NCI-H460 (cell line): ENCODE results near the gene OXSM. TPM values are rescaled to one million over a fixed set of nuclear protein-coding genes. Genes with fewer than 3 reads are reported as not detected.

ENCODE experiments used
- DNase-seq: peaks from one replicate; pipeline ENCODE4 v3.0.0-alpha.2; 2016; ENCODE audit warnings: low read depth; ENCODE audit errors: extremely low read depth
- polyA plus RNA-seq: library from polyadenylated mRNA; depleted of rRNA; stranded (reverse); fragments of >200 nt; gene quantifications from 2 replicates; pipeline ENCODE4 v1.2.3, GENCODE V29; 2014; cell fraction: nucleus; rRNA removed
- total RNA-seq: library from RNA; depleted of rRNA; stranded (reverse); fragments of >200 nt; shearing (Covaris generic); gene quantifications from 2 replicates; pipeline ENCODE4 v1.2.3, GENCODE V29; 2014; rRNA removed

Gene OXSM
- 26.7 and 27.8 TPM in 2 replicates for total RNA-seq
- 19.0 and 25.6 TPM in 2 replicates for polyA plus RNA-seq

GRCh38 chr3:25789596-25790556 lies at the start of gene OXSM:
TSS of gene OXSM (plus strand) at chr3:25790090. CDS start at chr3:25791021, 931 bp downstream.
- peak; percentile 89 for DNase-seq

DNA sequence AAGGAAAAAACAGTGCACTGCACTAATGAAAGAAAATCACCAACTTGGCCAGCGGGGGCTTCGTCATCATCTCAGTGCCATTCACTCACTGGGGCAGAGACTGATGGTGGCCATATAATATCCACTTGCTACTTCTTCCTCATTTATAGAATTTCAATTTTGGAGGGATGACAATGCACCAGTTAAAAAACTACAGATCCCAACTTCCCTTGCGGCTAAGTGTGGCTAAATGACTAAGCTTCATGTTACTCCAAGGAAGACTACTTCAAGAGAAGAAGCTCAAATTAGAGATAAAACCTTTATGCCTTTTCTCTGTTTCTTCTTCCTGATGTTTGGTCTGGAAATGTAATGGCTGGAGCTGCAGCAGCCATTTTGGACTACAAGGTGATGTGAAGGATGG lies 45.4 kb upstream of the OXSM start:
- DNase-seq = no peak

DNA sequence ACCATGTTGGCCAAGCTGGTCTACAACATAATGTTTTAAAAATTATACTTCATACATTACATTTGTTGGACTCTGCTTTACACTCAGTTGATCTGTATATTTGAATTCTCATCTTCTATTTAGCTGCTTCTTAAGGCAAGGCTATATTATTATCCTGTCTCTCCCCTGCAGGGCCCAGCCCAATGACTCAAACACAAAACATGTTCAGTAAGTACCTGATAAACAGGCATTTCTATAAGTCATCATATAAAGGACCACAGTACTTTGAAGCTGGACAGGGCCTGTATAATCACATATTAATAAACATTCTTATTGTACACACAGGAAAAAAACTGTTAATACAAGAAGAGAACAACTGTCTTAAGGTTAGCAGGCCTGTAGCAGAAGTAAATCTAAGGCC lies 42.9 kb upstream of the OXSM start:
- DNase-seq = no peak

GRCh38 chr3:25748189-25748588 lies 41.7 kb upstream of the OXSM start:
- no peak for DNase-seq

DNA sequence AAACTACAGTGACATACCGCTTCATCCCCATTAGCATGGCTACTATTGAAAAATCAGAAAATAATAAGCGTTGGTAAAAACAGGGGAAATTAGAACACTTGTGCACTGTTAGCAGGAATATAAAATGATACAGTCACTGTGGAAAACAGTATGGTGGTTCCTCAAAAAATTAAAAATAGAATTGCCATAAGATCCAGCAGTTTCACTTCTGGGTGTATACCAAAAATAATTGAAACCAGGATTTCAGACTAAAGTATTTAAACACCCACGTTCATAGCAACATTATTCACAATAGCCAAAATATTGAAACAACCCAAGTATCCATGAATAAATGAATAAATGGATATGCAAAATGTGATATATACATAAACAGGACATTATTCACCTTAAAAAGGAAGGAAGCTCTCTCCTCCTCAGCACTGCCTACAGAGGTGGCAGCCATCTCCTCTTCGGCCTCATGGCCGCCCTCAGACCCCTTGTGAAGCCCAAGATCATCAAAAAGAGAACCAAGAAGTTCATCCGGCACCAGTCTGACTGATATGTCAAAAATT lies 40.8 kb upstream of the OXSM start:
- DNase-seq = no peak

DNA sequence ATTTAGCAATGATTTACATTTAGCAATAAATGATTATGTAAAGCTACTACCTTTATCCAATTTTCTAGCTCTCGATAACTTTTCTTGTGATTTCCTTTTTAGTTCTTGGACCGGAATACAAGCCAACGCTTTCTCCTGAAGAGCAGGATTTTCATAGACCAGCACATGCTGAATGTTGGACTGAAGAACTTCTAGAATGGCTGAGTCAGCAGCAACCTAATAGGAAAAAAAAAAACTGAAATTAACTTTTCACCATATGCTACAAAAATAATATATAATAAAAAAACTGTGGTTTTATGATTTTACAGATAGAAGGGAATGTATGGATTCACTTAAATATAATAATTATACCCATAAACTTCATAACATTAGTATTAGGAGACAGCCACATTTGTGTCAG lies 38.8 kb upstream of the OXSM start:
- no peak for DNase-seq

DNA sequence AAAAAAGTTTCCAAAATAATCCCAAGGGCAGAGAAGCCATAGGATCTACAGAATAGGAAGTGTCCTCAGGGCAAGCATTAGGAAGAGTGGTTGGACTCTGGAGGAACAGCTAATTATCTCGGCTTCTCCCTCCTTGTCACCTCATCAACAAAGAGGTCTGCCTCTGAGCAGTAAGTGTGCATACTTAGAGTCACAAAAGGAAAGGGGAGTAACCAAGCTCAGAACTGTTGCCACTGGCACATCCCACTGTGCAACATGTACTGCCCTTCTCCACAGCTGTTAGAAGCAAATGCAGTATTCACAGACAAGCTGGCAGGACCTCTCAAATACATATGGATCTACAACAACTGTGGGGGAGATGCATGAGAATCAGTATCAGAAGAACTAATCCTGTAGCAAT lies 38.2 kb upstream of the OXSM start:
- DNase-seq = no peak

DNA sequence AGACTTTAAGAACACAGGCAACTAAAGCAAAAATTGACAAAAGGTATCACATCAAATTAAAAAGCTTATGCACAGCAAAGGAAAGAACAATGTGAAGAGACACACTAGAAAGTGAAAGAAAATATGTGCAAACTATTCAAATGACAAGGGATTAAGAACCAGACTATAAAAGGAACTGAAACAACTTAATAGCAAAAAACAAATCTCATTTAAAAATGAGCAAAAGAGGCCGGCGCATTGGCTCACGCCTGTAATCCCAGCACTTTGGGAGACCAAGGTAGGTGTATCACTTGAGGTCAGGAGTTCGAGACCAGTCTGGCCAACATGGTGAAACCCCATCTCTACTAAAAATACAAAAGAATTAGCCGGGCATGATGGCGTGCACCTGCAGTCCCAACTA lies 21.0 kb upstream of the OXSM start:
- no peak for DNase-seq

- DNase-seq = no peak
Observed at GRCh38 chr3:25775936-25776335, 14.0 kb upstream of the OXSM start.

DNA sequence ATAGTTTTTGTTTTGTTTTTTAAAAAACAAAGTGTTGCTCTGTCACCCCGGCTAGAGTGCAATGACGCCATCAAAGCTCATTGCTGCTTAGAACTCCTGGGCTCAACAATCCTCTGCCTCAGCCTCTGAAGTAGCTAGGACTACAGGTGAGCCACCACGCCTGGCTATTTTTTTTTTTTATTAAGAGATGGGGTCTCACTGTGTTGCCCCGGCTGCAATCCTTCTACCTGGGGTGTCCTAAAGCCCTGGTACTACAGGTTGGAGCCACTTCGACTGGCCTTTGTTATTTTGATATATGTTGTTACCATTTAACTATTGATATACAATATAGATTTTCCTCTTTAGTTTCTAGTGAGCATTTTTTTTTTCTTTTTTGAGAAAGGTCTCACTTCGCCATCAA lies 9.3 kb upstream of the OXSM start:
- DNase-seq = no peak

DNA sequence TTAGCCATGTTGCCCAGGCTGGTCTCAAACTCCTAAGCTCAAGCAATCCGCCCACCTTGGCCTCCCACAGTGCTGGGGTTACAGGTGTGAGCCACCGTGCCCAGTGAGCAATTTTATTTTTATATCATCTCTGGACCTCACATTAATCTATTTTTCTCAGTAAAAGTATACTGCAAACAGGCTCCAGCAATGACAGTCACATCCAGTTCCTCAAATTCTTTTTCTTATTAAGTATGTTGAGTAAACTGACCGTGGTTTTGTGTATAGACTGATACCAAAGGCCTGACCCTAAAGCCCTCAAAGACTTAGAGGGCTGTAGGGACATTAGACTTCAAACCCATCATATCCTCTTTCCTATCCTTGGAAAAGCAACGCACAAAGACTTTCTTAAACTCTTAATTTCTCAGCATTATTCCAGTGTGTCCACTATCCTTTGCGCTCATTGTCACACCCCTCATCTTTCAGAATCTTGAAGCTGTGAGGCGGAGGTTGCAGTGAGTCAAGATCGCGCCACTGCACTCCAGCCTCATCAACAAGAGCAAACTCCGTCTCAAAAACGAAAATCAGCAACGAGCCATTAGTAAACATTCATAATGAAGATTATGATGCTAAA lies 8.6 kb upstream of the OXSM start:
- DNase-seq = no peak

DNA sequence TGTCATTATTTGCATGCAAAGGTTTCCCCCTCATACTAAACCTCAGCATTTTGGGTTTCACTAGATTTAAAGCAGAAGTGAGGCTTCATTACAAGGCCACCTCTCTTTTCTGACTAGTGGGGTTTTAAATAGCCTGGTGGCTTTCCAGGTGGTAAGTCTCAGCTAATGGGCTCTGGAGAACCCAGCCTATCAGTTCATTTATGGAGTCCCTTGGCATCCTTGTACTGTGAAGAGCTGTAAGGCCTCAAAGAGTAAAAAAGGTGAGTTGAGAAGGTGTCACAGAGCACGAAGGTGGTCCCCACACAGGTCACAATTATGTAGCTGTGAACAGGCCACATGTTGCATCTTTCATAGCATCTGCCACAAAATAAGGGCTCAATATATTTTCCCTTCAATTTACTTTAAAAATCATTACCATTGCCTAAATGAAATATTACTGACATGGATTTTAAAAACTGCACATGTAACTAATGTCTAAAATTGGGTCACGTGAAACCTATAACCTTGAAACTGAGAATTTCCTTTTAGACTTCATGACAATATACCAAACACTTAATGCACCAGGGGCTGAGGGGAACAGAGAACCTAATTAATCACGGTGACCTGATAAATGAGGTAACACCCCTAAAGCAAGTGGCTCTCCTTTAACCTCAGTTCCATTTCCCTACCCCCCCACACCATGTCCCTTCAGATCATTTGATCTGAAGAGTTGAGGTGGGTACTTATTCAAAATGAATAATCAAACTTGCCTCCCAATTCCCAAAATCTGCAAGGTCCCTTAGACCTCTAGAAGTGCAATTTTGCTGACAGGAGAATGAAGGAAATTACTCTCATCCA lies 7.9 kb upstream of the OXSM start:
- no peak for DNase-seq

- no peak for DNase-seq
Observed at GRCh38 chr3:25782636-25782937, 7.3 kb upstream of the OXSM start.

DNA sequence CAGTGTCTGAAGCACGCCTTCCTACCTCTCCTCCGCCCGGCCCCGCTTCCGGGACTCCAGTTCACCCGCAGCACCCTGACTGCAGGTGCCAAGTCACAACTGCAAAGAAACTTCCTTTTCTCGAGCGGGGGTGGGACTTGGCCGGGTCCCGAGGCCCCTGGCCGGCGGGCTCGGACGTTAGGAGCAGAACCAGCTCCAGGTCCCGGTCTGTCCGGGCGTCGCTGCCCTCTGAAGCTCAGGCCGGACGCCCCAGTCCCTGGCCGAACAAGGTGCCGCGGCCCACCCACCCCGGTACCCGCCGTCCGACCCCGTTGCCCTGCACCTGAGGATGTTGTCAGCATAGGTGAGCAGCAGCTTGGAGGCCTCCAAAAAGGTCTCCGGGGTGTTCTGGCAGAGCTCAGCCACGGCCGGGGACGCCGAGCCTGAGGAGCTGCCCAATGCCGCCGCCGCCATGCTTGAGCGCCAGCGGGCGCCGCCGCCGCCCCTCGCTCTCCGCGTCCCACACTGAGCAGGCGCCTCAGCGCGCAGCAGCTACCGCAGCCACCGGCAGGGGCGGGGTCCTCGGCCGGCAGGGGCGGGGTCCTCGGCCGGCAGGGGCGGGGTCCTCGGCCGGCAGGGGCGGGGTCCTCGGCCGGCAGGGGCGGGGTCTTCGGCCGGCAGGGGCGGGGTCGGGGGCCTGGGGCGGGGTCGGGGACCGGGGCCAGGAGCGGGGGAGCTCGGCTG lies 6.8 kb upstream of the OXSM start, which contains the start of gene NGLY1:
Gene NGLY1, minus strand, starts transcription at position 506 of the 723 bp plus-strand sequence. Its CDS starts 53 bp downstream, at position 453.
- DNase-seq = peak; percentile 68

DNA sequence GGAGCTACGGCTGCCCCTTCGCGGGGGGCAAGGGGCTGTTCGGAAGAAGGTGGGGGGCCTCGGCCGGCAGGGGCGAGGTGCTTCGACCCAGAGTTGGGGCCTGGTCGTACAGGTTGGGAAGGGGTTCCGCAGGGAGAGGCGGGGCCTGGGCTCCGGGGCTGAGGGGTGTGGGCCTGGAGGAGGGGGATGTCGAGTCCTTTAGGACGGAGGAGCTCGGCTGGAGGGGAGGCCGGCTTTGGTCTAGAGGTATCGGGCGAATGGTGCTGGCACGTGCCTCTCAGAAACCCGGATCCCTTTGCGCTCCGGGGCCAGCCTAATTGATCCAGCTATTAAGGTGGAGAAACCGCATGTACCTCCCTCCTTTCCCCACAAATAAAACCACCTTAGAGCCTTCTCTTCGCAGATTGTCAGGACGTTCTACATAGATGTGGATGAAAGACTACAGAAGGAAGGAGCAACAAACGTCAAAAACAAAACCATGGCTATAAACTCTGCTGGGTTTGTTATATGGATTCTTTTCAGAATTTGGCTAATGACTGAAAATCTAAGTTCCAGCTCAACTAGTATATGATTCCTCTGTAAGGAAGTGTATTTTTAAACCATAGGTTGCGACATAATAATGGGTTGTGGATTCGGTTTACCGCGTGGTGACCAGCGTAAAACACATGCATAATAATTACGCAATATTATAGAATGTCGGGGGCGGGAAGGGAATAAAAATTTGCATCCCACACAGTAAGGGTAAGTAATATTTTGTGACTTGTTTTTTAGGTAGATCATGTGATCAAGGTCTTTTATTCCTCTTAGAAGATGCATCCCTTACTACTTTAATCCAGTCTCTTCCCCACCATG lies 6.0 kb upstream of the OXSM start:
- no peak for DNase-seq

GRCh38 chr3:25784971-25785370 lies 4.9 kb upstream of the OXSM start:
- DNase-seq = no peak

DNA sequence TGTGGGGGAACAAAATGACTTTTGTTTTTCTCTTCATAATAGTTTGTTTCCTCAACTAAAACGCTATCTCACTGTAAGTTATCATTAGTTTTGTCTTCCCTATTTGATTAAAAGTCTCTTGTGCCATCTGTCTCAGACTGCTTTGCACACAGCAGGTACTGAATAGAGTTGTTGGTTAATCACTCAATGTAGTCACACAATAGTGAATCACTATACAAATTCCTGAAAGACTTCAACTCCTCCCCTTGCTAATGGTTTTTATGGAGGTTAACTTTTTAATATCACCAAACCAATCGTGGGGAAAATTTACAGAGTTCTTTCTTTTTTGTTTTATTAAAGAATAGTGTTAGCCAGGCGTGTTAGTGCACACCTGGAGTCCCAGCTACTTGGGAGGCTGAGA lies 4.1 kb upstream of the OXSM start:
- no peak for DNase-seq

DNA sequence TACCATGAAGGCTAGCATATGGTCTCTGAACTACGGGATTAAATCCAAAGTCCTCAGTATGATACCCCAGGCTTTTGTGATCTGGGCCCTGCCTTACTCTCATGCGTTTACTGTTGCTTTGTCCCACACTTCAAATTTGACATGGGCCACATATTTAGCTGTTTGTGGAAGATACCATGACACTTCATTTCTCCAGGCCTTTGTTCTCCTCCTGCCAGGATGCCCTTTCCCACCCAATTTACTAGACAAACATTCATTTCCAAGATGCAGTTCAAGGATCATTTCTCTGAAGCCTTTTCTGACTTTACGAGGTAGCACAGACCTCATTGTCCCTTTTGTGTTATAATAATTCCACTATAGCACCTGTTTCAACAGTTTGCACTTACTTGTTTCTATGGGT lies 2.2 kb upstream of the OXSM start:
- no peak for DNase-seq

DNA sequence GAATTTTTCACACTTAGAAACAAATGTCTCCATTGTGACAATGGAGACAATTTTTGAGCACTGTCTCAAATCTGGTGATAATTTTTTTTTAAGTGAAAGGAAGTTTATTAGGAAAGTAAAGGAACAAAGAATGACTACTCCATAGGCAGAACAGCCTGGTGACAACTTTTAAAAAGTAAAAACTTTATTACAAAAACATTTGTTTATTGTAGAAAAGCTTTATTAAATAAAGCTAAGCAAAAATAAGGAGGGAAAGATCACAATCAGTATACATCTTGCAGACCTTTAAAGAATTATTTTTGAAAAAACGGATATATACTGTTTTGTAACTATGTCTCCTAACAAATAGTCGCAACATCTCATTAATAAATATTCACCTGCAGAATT lies 688 bp upstream of the OXSM start:
- DNase-seq = no peak
